GM12865 (cell line): Measurements from ENCODE around the gene CTCFL.
A peak's percentile ranks its signal among the peaks of the same experiment; 100 is the strongest.

Source experiments
- DNase-seq: peaks from one replicate; pipeline ENCODE4 v3.0.0; 2010; ENCODE audit warnings: low read depth
- H3K4me3 ChIP-seq: 2 replicates; pipeline ENCODE4 v1.5.1; 2011; ENCODE audit warnings: mild to moderate bottlenecking, low read depth, low read length, control low read depth
- TF ChIP-seq, protein P1 (sequence below): IDR thresholded peaks from 2 replicates; pipeline ENCODE4 v1.5.1; 2011; ENCODE audit warnings: low read length, control low read depth, low read depth, inconsistent platforms; ENCODE audit not compliant: insufficient read depth; ENCODE audit errors: missing control alignments

The CTCFL gene, protein sequence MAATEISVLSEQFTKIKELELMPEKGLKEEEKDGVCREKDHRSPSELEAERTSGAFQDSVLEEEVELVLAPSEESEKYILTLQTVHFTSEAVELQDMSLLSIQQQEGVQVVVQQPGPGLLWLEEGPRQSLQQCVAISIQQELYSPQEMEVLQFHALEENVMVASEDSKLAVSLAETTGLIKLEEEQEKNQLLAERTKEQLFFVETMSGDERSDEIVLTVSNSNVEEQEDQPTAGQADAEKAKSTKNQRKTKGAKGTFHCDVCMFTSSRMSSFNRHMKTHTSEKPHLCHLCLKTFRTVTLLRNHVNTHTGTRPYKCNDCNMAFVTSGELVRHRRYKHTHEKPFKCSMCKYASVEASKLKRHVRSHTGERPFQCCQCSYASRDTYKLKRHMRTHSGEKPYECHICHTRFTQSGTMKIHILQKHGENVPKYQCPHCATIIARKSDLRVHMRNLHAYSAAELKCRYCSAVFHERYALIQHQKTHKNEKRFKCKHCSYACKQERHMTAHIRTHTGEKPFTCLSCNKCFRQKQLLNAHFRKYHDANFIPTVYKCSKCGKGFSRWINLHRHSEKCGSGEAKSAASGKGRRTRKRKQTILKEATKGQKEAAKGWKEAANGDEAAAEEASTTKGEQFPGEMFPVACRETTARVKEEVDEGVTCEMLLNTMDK

DNA sequence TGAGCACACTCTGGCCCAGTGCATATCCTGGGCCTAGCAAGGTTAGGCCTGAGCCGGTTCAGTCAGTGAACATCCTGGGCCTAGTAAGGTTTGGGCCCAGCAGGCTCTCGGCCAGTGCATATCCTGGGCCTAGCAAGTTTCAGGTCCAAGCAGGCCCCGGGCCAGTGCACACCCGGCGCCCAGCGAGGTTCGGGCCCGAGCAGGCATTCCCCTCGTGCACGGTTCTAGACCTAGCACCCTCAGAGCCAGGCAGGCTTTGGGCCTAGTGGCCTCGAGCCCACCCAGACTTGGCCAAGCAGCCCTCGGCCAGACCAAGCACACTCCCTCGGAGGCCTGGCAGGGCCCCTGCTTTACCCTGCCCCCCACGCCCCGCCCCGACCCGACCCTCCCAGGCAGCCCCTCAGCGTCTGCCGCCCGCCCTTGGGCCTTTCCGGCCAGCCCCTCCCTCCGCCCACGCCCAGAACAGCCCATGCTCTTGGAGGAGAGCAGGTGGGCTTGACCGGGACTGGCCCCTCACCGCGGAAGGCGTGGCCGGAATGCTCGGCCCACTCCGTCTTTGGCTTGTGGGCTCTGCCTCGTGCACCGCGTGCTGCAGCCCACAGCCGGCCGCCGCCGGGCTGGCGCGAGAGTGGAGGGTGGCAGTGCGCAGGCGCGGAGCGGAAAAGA is at the start of gene CTCFL:
Gene CTCFL, minus strand, starts transcription at position 630 of the 666 bp plus-strand sequence. CDS start 935 bp downstream, outside the sequence.
- no peak within 1 kb of the TSS for H3K4me3 ChIP-seq
- DNase-seq: no peak

DNA sequence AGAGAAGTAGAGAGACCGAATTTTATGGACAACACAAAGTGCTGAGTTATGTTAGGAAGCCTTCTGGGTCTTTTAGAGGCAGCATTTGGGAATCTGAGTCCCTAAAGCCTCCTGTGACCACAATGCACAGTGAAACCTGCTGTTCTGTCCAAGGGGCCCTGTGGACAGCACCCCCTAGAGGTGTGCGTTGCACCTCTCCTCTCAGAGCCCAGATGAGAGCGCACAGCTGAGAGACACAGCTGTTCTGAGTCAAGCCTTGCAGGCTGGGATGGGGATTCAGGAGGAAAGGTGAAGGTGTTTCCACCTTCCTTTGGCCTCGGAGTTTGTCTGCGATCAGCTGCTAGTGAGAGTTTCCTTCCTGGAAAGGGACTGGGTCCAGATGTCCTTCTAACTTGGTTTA is 49.0 kb upstream of the CTCFL start:
- DNase-seq: no peak
- TF ChIP-seq, protein P1, sequence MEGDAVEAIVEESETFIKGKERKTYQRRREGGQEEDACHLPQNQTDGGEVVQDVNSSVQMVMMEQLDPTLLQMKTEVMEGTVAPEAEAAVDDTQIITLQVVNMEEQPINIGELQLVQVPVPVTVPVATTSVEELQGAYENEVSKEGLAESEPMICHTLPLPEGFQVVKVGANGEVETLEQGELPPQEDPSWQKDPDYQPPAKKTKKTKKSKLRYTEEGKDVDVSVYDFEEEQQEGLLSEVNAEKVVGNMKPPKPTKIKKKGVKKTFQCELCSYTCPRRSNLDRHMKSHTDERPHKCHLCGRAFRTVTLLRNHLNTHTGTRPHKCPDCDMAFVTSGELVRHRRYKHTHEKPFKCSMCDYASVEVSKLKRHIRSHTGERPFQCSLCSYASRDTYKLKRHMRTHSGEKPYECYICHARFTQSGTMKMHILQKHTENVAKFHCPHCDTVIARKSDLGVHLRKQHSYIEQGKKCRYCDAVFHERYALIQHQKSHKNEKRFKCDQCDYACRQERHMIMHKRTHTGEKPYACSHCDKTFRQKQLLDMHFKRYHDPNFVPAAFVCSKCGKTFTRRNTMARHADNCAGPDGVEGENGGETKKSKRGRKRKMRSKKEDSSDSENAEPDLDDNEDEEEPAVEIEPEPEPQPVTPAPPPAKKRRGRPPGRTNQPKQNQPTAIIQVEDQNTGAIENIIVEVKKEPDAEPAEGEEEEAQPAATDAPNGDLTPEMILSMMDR: peak; percentile 7
- no peak overlapping the region for H3K4me3 ChIP-seq

More for the DNA sequence above, at the start of gene CTCFL:
- TF ChIP-seq, protein P1: no peak

DNA sequence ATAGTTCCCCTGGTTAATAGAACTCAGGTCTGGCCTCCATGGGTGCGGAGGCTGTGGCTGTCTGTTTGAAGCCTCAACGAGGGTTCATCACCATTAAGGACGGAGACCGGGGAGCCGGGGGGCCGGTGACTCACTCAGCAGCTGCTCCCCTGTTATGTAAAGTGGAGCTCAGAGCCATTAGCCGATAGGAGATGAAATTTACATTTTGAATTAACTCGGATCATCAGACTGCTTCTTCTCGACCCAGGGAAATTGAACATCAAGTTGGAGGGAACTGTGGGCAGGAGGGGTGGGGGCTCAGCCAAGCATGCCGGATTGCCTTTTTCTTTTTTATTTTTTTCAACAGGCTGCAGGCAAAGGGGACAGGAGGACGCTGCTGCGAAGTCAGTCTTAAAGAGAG is 48.3 kb upstream of the CTCFL start:
- no peak for DNase-seq
- TF ChIP-seq, protein P1: no peak
- H3K4me3 ChIP-seq: no peak overlapping the region

DNA sequence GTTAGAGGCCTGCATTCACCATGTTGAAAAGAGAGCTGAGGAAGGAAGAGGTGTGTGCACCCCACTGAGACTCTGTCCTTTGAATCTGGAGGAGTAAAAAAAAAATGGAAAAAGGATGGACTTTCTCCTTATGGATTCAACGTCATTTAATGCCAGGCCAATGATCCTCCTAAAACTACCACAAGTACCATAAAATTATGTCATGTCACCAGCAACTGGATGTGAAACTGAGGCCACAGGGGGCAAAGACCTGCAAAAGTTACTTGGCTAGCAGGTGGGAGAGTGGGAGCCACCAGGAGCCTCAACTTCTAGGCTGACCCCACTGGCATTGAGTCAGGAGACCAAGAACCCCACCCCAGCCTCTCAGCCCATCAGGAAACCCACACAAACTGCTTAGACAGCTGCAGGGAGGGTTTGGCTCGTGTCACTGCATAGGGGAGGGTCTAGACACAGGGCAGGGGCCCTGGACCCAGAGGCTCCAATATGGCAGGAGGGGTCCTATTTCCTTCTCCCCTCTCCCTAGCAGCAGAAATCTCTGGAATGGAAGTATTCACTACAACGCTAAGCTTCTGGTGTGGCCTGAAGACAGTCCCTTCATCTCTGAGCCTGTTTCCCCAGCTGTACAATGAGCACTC is 47.0 kb upstream of the CTCFL start:
- DNase-seq: no peak
- H3K4me3 ChIP-seq: no peak overlapping the region
- TF ChIP-seq, protein P1: no peak

DNA sequence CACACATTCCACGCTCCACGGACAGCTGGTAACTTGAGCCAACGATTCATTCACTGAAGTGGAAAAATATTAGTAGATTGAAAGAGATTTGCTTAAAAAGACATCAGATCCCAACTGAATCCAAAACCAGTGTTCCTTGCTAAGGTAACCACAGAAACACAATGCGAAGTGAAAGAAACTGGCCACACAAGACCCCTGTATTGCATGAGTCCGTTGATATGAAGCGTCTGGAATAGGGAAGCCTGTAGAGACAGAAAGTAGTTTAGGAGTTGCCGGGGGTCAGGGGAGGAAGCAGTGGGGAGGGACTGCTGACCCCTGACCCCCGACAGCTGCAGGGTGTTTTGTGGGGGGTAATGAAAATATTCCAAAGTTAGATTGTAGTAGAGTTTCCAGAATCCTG is 46.0 kb upstream of the CTCFL start:
- no peak overlapping the region for H3K4me3 ChIP-seq
- TF ChIP-seq, protein P1: no peak
- DNase-seq: no peak

DNA sequence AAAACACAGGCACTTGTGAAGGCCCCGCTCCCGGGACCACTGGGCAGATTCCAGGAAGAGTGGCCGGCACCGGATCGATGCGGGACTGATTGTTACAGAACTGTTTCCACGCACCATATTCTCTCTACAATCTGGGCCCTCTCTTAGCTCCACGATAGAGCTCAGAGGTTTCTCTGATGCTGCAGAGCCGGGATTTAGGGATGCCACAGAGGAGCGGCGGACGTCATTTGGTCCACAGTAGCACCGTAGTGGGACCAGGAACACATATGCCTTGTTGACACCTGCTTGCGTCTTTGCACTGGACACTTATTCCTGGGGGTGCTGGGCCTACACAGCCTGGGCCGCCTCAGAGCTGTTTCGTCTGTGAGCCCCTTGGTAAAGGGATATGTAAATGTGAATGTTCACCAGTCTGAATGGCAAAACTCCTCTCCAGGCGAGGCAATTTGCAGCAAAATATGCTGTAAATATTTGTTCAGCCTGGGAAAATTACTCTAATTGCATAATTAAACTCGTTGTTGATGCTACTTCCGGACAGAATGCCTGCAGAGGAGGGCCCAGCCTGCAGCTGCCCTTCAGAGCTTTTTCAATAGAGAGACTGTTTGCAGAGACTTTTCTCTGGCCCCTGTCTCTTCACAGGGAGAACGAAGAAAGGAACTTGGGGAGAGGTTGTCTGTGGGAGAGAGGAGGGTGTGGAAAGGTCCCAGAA is 45.4 kb upstream of the CTCFL start:
- TF ChIP-seq, protein P1: no peak
- no peak for DNase-seq
- no peak overlapping the region for H3K4me3 ChIP-seq
